Erythroblast (primary cell): ENCODE results near the gene SH2B2.

ENCODE experiments used
- GATA1 ChIP-seq: IDR thresholded peaks from 2 replicates; pipeline ENCODE4 v1.6.1; 2011; ENCODE audit warnings: low read depth, mild to moderate bottlenecking, control low read depth, low read length, moderate library complexity
- POLR2A ChIP-seq: IDR thresholded peaks from 2 replicates; pipeline ENCODE4 v1.6.1; 2011; ENCODE audit warnings: mild to moderate bottlenecking, low read length

DNA sequence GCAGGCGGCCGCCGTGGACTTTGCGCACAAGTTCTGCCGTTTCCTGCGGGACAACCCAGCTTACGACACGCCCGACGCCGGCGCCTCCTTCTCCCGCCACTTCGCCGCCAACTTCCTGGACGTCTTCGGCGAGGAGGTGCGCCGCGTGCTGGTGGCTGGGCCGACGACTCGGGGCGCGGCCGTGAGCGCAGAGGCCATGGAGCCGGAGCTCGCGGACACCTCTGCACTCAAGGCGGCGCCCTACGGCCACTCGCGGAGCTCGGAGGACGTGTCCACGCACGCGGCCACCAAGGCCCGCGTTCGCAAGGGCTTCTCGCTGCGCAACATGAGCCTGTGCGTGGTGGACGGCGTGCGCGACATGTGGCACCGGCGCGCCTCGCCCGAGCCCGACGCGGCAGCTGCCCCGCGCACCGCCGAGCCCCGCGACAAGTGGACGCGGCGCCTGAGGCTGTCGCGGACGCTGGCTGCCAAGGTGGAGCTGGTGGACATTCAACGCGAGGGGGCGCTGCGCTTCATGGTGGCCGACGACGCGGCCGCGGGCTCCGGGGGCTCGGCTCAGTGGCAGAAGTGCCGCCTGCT lies 14.1 kb downstream of the SH2B2 start:
- TF ChIP-seq POLR2A (no peak), GATA1 (no peak)
